HUES6 (cell line): ENCODE results near the gene TRA2B.

ENCODE experiments used
- H3K27ac ChIP-seq: 2 replicates; pipeline ENCODE4 v1.7.0; 2013; ENCODE audit warnings: low read depth, mild to moderate bottlenecking, low read length, inconsistent platforms
- H3K27me3 ChIP-seq: 2 replicates; pipeline ENCODE4 v1.6.1; 2013; ENCODE audit warnings: low read length; ENCODE audit not compliant: control insufficient read depth, insufficient read depth
- H3K36me3 ChIP-seq: 2 replicates; pipeline ENCODE4 v1.6.1; 2013; ENCODE audit warnings: low read length; ENCODE audit not compliant: control insufficient read depth, insufficient read depth
- H3K4me1 ChIP-seq: 2 replicates; pipeline ENCODE4 v1.6.1; 2013; ENCODE audit warnings: low read length; ENCODE audit not compliant: control insufficient read depth, insufficient read depth
- H3K4me3 ChIP-seq: 2 replicates; pipeline ENCODE4 v1.5.1; 2013; ENCODE audit warnings: low read depth, low read length
- H3K9ac ChIP-seq: one replicate; pipeline ENCODE4 v1.6.1; 2013; ENCODE audit warnings: mild to moderate bottlenecking, low read length
- H3K9me3 ChIP-seq: 2 replicates; pipeline ENCODE4 v1.6.1; 2013; ENCODE audit warnings: low read depth, low read length; ENCODE audit not compliant: control insufficient read depth, insufficient read depth

The TRA2B gene

GRCh38 chr3:185976100-185976499 is 38.3 kb upstream of the TRA2B start:
- Histone ChIP-seq H3K27ac (no peak overlapping the region), H3K9me3 (no peaks in the 10 kb centered on the region), H3K36me3 (no peaks in the 10 kb centered on the region), H3K9ac (no peak overlapping the region), H3K4me3 (no peak overlapping the region), H3K27me3 (no peaks in the 10 kb centered on the region), H3K4me1 (no peaks in the 10 kb centered on the region)

GRCh38 chr3:185971579-185971978 is 33.8 kb upstream of the TRA2B start:
- H3K27ac ChIP-seq: no peak overlapping the region
- H3K9me3 ChIP-seq: no peaks in the 10 kb centered on the region
- no peak overlapping the region for H3K9ac ChIP-seq
- H3K27me3 ChIP-seq: no peaks in the 10 kb centered on the region
- no peaks in the 10 kb centered on the region for H3K4me1 ChIP-seq
- no peak overlapping the region for H3K4me3 ChIP-seq
- H3K36me3 ChIP-seq: no peaks in the 10 kb centered on the region

- Histone ChIP-seq H3K27me3 (no peaks in the 10 kb centered on the region), H3K27ac (no peak overlapping the region), H3K9ac (no peak overlapping the region), H3K36me3 (no peaks in the 10 kb centered on the region), H3K9me3 (peaks cover 8% of the 10 kb centered on the region; the same call in 1 of the 2 replicates), H3K4me3 (no peak overlapping the region), H3K4me1 (no peaks in the 10 kb centered on the region)
Measured at GRCh38 chr3:185968168-185968567, 30.4 kb upstream of the TRA2B start.

GRCh38 chr3:185966655-185967054 is 28.8 kb upstream of the TRA2B start:
- no peak overlapping the region for H3K27ac ChIP-seq
- H3K36me3 ChIP-seq: no peaks in the 10 kb centered on the region
- H3K9me3 ChIP-seq: peaks cover 8% of the 10 kb centered on the region; the same call in 1 of the 2 replicates
- no peak overlapping the region for H3K9ac ChIP-seq
- no peaks in the 10 kb centered on the region for H3K27me3 ChIP-seq
- H3K4me1 ChIP-seq: no peaks in the 10 kb centered on the region
- H3K4me3 ChIP-seq: no peak overlapping the region

- Histone ChIP-seq H3K27me3 (no peaks in the 10 kb centered on the region), H3K4me3 (no peak overlapping the region), H3K27ac (no peak overlapping the region), H3K36me3 (no peaks in the 10 kb centered on the region), H3K4me1 (0 out of 2 replicates have a peak, but pooled peaks cover under 1% of the 10 kb centered on the region), H3K9ac (no peak overlapping the region), H3K9me3 (peaks cover 8% of the 10 kb centered on the region; the same call in 1 of the 2 replicates)
Measured at GRCh38 chr3:185965496-185965895, 27.7 kb upstream of the TRA2B start.

GRCh38 chr3:185961675-185962232 is 23.9 kb upstream of the TRA2B start:
- H3K9ac ChIP-seq: no peak overlapping the region
- no peak overlapping the region for H3K27ac ChIP-seq
- H3K27me3 ChIP-seq: no peaks in the 10 kb centered on the region
- peaks cover 9% of the 10 kb centered on the region; the same call in 1 of the 2 replicates for H3K4me1 ChIP-seq
- H3K36me3 ChIP-seq: no peaks in the 10 kb centered on the region
- no peak overlapping the region for H3K4me3 ChIP-seq
- peaks cover 8% of the 10 kb centered on the region; the same call in 1 of the 2 replicates for H3K9me3 ChIP-seq

- Histone ChIP-seq H3K4me3 (no peak overlapping the region), H3K27ac (no peak overlapping the region), H3K36me3 (no peaks in the 10 kb centered on the region), H3K9ac (no peak overlapping the region), H3K4me1 (peaks cover 9% of the 10 kb centered on the region; the same call in 1 of the 2 replicates), H3K27me3 (no peaks in the 10 kb centered on the region), H3K9me3 (peaks cover 6% of the 10 kb centered on the region; the same call in 1 of the 2 replicates)
Measured at GRCh38 chr3:185960522-185961288, 22.9 kb upstream of the TRA2B start.

GRCh38 chr3:185959609-185960521 is 22.1 kb upstream of the TRA2B start:
- Histone ChIP-seq H3K4me1 (peaks cover 9% of the 10 kb centered on the region; the same call in 1 of the 2 replicates), H3K27me3 (no peaks in the 10 kb centered on the region), H3K9ac (no peak overlapping the region), H3K27ac (no peak overlapping the region), H3K36me3 (no peaks in the 10 kb centered on the region), H3K4me3 (no peak overlapping the region), H3K9me3 (no peaks in the 10 kb centered on the region)

GRCh38 chr3:185958626-185959025 is 20.8 kb upstream of the TRA2B start:
- no peak overlapping the region for H3K9ac ChIP-seq
- peaks cover 9% of the 10 kb centered on the region; the same call in 1 of the 2 replicates for H3K4me1 ChIP-seq
- H3K27me3 ChIP-seq: no peaks in the 10 kb centered on the region
- H3K9me3 ChIP-seq: no peaks in the 10 kb centered on the region
- no peak overlapping the region for H3K4me3 ChIP-seq
- no peaks in the 10 kb centered on the region for H3K36me3 ChIP-seq
- H3K27ac ChIP-seq: no peak overlapping the region

GRCh38 chr3:185956244-185956643 is 18.4 kb upstream of the TRA2B start:
- peaks cover 9% of the 10 kb centered on the region; the same call in 1 of the 2 replicates for H3K4me1 ChIP-seq
- no peak overlapping the region for H3K27ac ChIP-seq
- no peak overlapping the region for H3K9ac ChIP-seq
- H3K27me3 ChIP-seq: no peaks in the 10 kb centered on the region
- no peaks in the 10 kb centered on the region for H3K9me3 ChIP-seq
- no peaks in the 10 kb centered on the region for H3K36me3 ChIP-seq
- H3K4me3 ChIP-seq: no peak overlapping the region
